Measurements from ENCODE around the gene SEC61A1. TPM values are rescaled to one million over a fixed set of nuclear protein-coding genes. Genes with fewer than 3 reads are reported as not detected.
A peak's percentile ranks its signal among the peaks of the same experiment; 100 is the strongest.

Gene SEC61A1
- total RNA-seq, 1 experiment from 2014 or later, result 493 TPM

DNA sequence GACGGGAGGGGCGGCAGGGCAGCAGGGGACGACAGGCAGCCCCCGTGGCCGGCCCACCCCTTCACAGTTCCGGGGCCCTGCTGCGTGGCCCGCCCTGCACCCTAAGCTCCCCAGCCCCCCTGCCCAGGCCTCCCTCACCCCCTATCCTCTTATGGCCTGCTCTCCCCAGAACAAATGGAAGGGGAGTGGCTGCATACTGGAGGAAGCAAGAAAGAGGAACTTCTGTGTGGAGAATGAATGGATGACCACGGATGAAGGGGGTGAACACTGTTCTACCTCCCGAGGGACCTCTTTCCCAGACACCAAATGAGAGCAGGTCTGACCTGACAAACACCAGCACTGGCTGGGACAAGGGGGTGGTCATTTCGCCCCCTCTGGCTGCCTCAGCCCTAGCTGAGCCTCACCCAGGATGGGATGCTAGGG is 25.0 kb downstream of the SEC61A1 start:
- DNase-seq (ENCODE audit: low read depth), result no peak

DNA sequence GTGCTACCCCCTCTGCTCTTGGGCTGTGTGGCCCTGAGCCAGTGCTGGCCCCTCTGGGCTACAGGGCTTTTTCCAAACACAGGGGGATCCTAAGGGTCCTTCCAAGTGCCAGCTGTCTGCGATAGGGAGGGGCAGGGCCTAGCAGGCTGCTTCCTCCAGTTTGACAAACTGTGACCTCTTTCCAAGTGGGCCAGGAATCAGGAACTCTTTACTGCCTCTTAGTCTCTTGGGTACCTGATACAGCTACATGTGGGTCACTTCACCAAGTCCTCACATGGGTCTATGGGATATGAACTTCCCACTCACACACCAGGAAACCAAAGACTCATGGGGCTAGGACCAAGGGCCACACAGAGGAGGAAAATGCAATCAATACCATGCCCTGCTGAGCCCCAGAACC is 25.4 kb downstream of the SEC61A1 start:
- no peak for DNase-seq (ENCODE audit: low read depth)

DNA sequence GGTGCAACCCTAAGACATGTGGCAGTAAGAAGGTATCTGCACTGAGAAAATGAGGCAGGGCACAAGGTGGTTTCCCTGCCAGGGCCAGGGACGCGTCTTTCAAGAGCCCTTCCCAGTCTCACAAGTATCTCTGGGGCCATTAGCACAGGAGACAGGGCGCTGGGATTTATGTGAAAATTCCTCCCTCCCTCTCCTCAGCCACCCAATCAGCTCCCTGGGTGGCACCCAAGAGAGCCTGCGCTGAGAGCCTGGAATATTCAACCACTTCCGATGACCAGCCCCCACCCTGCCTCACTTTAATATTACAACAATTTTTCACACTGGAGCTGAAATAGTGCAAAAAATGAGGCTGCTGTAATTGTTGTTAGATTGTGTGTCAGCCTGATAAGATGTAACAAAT is 26.1 kb downstream of the SEC61A1 start:
- DNase-seq (ENCODE audit: low read depth), result no peak

DNA sequence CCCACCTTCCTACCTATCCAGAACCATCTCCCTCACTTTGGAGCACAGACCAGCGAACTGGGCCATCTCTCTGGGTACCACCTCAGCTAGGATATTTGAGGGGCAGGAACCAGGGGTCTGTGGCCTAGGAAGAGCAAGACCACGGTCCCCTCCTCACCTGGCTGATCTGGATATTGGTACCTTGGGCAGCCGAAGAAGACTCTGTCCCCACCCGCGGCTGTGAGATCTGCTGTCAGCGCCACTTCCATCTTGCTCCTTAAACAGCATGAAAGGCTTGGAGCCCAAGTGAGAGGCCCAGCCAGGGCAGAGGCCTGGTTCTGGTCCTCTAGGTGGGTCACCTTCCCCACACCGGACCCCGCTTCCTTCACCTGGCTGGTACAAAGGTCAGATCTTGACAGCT is 26.6 kb downstream of the SEC61A1 start:
- DNase-seq (ENCODE audit: low read depth), result no peak

DNA sequence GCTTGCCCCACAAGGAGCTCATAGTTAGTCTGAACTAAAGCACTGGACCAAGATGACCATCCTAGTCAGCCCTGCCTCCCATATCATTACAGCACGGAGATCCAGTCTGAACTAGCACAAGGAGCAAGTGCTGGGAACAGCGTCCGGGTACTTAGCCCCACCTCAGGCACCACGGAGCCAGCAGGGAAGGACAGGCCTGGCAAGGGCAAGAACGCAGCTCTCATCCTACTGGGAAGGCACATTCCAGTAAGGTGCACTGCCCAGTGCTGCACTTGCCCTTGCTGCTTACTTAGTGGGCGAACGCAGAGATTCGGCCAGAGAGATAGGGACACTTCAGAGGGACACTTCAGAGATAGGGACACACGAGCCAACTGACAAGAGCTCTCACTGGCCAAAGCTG is 27.6 kb downstream of the SEC61A1 start:
- no peak for DNase-seq (ENCODE audit: low read depth)

GRCh38 chr3:128080323-128081080 is 28.3 kb downstream of the SEC61A1 start:
- DNase-seq (ENCODE audit: low read depth), result peak; percentile 97

DNA sequence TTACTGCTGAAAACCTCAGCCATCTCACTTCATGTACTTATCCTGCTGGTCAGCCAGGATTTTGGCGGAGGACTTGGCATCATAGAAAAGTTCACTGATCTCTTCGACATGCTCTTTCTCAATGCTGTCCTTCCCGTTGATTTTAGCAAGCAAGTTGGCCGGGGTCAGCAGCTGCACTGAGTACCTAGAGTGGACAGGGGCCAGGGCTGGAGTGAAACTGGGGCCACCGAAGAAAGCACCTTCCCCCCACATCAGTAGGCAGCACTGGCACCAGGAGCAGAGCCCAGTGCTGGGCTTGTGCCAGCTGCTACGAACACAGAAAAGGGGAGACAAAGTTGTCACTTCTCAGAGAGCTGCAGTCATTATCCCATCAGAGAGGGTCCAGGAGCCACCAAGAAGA is 29.0 kb downstream of the SEC61A1 start:
- DNase-seq (ENCODE audit: low read depth), result no peak

- DNase-seq (ENCODE audit: low read depth), result peak; percentile 64
Measured at GRCh38 chr3:128081846-128082245, 29.6 kb downstream of the SEC61A1 start.

GRCh38 chr3:128082546-128082945 is 30.3 kb downstream of the SEC61A1 start:
- no peak for DNase-seq (ENCODE audit: low read depth)

- no peak for DNase-seq (ENCODE audit: low read depth)
Measured at GRCh38 chr3:128083396-128083795, 31.2 kb downstream of the SEC61A1 start.

- DNase-seq (ENCODE audit: low read depth), result no peak
Measured at GRCh38 chr3:128083980-128084674, 31.9 kb downstream of the SEC61A1 start.

- DNase-seq (ENCODE audit: low read depth), result no peak
Measured at GRCh38 chr3:128084675-128085021, 32.4 kb downstream of the SEC61A1 start.

- no peak for DNase-seq (ENCODE audit: low read depth)
Measured at GRCh38 chr3:128089135-128089534, 36.9 kb downstream of the SEC61A1 start.

GRCh38 chr3:128091586-128091985 is 39.3 kb downstream of the SEC61A1 start:
- no peak for DNase-seq (ENCODE audit: low read depth)

- DNase-seq (ENCODE audit: low read depth), result peak; percentile 84
Measured at GRCh38 chr3:128094295-128095151, 42.3 kb downstream of the SEC61A1 start.

DNA sequence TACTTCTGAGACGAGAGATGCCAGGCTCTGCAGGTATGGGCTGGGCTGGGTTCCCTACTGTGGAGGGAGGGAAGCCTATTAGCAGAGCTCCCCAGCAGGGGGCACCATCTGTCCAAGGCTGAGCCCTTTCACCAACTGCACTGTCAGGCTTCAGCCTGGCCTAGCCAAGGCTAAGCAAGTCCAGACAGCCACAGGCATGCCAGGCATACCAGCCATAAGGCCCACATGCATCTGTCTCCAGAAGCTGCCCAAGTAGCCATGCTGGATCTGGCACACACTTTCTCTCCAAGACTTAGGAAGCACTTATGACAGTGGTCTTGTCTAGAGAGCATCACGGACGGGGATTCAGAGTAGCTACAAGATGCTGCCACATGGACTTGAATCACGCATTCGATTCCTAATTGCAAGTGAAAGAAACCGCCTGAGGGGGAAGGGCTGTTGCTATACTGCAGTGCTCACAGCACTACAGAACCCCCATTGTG is 43.0 kb downstream of the SEC61A1 start:
- peak; percentile 83 for DNase-seq (ENCODE audit: low read depth)

DNA sequence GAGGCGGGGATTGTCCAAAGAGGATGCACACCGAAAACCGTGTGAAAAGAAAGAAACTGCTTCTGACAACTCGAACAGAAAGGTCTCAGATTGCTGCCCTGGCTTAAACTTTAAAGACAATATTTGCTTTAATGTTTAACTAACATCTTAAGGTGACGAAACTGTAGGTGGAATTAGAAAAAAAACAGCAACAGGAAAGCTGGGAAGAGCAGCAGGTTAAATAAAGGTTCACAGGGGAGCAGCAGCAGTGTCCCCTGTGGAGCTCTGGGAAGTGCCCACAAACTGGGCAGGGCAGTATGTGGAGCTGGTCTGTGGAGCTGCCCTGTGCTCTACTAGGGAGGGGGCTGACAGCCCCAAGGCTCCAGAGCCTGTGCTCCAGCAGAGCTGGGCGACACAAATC is 46.0 kb downstream of the SEC61A1 start:
- no peak for DNase-seq (ENCODE audit: low read depth)

DNA sequence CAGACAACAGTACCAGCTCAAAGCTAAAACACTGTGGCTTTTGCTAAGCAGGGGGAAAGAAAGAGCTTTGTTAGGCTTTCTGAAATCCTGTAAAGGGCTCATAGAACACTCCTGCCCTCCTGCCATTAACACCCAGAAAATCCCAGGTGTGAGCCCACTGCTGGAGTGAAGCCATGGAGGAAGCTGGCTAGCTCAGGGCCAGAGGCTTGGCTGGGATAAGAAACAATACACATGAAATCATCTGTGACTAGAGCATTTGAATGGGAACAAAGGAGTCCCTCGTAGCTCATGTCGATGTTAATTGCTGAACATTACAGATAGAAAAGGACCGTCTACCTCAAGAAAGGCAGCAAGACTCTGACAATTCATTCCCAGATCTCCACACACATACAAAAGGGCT is 47.9 kb downstream of the SEC61A1 start:
- no peak for DNase-seq (ENCODE audit: low read depth)

DNA sequence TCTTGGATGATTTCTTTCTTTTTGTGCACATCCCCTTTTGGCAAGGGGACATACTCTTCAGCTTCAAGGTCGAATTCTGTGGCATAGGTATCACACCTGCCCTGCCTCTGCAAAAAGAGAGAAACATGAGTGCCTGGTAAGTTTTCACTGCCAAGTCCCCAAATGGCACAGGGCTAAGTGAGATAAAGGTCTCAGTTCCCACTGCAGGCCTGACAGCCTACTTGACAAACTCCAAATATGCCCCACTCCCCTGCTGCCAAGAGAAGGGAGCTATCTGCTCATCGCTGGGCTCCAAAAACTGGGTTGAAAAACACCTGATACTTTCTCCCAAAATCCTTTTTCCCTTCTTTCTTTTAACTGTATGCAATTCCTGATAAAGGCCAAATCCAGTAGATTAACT is 48.4 kb downstream of the SEC61A1 start:
- no peak for DNase-seq (ENCODE audit: low read depth)

DNA sequence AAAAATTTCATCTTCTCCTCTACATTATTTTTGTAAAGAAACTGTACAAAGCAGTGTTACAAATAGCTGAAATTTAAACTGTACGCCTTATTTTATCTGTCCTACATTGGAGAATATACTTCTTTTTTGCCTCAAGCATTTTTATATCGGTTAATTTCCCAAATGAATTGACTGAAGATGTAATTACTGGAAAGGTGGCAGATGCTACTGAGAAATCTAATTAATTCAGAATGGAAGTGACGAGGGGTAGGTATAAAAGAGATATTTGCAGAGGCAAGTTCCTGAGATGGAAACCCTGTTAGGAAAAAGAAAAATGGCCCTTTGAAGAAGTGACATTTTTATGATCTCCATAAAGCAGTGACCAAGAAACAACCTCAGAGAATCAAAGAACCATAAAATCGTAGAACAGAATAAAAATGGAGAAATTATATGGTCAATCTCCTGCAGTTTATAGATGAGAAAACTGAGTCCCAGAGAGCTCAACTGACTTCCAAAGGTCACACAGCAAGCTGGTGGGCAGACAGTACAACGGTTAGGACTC is 51.0 kb downstream of the SEC61A1 start:
- DNase-seq (ENCODE audit: low read depth), result no peak

DNA sequence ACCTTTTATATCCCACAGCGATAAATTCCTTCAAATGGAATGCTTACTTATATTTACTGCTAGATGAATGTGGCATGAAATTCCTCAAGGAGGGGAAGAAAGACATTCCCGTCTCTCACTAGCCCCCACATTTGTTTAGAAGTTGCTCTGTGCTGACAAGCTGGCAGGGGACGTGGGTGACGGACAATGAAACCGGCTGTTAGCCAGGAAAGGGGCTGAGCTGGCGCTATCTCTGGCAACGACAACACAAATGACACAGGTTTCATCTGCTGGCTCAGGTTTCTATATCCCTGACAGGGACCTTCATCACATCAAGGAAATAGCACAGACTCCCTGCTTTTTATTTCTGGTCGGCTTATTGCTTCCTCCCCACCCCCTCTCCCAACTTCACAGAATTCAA is 55.6 kb downstream of the SEC61A1 start:
- DNase-seq (ENCODE audit: low read depth), result no peak

- DNase-seq (ENCODE audit: low read depth), result no peak
Measured at GRCh38 chr3:128111147-128111546, 58.9 kb downstream of the SEC61A1 start.
